GM12874 (cell line): ENCODE data around the gene MMP20.

Experiments
- CTCF ChIP-seq: IDR thresholded peaks from 2 replicates; pipeline ENCODE4 v1.5.1; 2011; ENCODE audit warnings: low read depth, mild to moderate bottlenecking, control low read depth, low read length, moderate library complexity; ENCODE audit not compliant: insufficient read depth

The MMP20 gene

GRCh38 chr11:102568851-102569250 is 56.3 kb downstream of the MMP20 start:
- no peak for TF ChIP-seq CTCF

- no peak for TF ChIP-seq CTCF
These were observed 59.0 kb downstream of the MMP20 start for GRCh38 chr11:102566112-102566511.

GRCh38 chr11:102564110-102564509 is 61.0 kb downstream of the MMP20 start:
- TF ChIP-seq CTCF, result no peak

GRCh38 chr11:102561636-102562035 is 63.5 kb downstream of the MMP20 start:
- TF ChIP-seq CTCF, result no peak

- no peak for TF ChIP-seq CTCF
These were observed 64.5 kb downstream of the MMP20 start for GRCh38 chr11:102560555-102561011.

- TF ChIP-seq CTCF, result no peak
These were observed 65.3 kb downstream of the MMP20 start for GRCh38 chr11:102559839-102560238.

GRCh38 chr11:102555091-102555490 is 70.0 kb downstream of the MMP20 start:
- no peak for TF ChIP-seq CTCF
